IMR-90 (cell line): ENCODE results near the gene IL10. TPM values are rescaled to one million over a fixed set of nuclear protein-coding genes. Genes with fewer than 3 reads are reported as not detected.

Experiments used
- ATAC-seq: fragments of 200-7000 bp; cut with Tn5 transposase; 2 replicates; pipeline ENCODE4 v1.9.1; 2020; ENCODE audit warnings: low read depth, mild to moderate bottlenecking, moderate library complexity
- BruUV-seq: library from RNA; stranded (reverse); fragments of 400-500 nt; replicated peaks from 2 replicates; lab custom pipeline; 2021; lab: Mats Ljungman, UMichigan
- CTCF ChIA-PET: fragments of 300-600 bp; formaldehyde crosslinking; extraction: SDS; loops from one replicate; lab custom pipeline; 2021; ENCODE audit warnings: antibody characterized with exemption; lab: Yijun Ruan, JAX
- POLR2A ChIA-PET: fragments of 300-600 bp; sonication (Branson Sonifier 250); formaldehyde crosslinking; loops from one replicate; lab custom pipeline; 2022; ENCODE audit warnings: antibody characterized with exemption; ENCODE audit not compliant: unreplicated experiment; lab: Charles Lee
- DNase-seq: peaks from one replicate; pipeline ENCODE4 v3.0.0; 2013
- H2AFZ ChIP-seq: replicated peaks from 2 replicates; pipeline ENCODE3; 2013; ENCODE audit warnings: low read length, mild to moderate bottlenecking; ENCODE audit not compliant: poor library complexity
- H2AK5ac ChIP-seq: 2 replicates; pipeline ENCODE4 v1.6.1; 2013; ENCODE audit warnings: low read depth, low read length, inconsistent platforms
- H2AK9ac ChIP-seq: replicated peaks from 2 replicates; pipeline ENCODE3; 2013; ENCODE audit warnings: mild to moderate bottlenecking, low read depth, low read length, moderate library complexity; ENCODE audit not compliant: poor library complexity
- H2BK120ac ChIP-seq: 2 replicates; pipeline ENCODE4 v1.6.1; 2013; ENCODE audit warnings: low read depth, low read length, inconsistent platforms
- H2BK15ac ChIP-seq: 3 replicates; pipeline ENCODE4 v1.6.1; 2013; ENCODE audit warnings: low read depth, low read length, inconsistent platforms
- H2BK20ac ChIP-seq: 2 replicates; pipeline ENCODE4 v1.6.1; 2013; ENCODE audit warnings: low read depth, mild to moderate bottlenecking, inconsistent platforms, low read length, moderate library complexity
- H2BK5ac ChIP-seq: 2 replicates; pipeline ENCODE4 v1.6.1; 2013; ENCODE audit warnings: mild to moderate bottlenecking, low read depth, low read length, inconsistent platforms; ENCODE audit not compliant: poor library complexity, severe bottlenecking
- H3K14ac ChIP-seq: replicated peaks from 2 replicates; pipeline ENCODE4 v1.6.1; 2013; ENCODE audit warnings: low read depth, low read length, inconsistent platforms
- H3K18ac ChIP-seq: 2 replicates; pipeline ENCODE4 v1.6.1; 2013; ENCODE audit warnings: low read depth, low read length, control low read depth
- H3K23ac ChIP-seq: 2 replicates; pipeline ENCODE4 v1.6.1; 2013; ENCODE audit warnings: low read depth, low read length, inconsistent platforms
- H3K27ac ChIP-seq: 2 replicates; pipeline ENCODE4 v1.5.1; 2013; ENCODE audit warnings: mild to moderate bottlenecking, control low read depth, low read length; ENCODE audit not compliant: insufficient read depth
- H3K27me3 ChIP-seq: 2 replicates; pipeline ENCODE4 v1.6.1; 2013; ENCODE audit warnings: low read length; ENCODE audit not compliant: control insufficient read depth, insufficient read depth
- H3K36me3 ChIP-seq: 2 replicates; pipeline ENCODE4 v1.6.1; 2013; ENCODE audit warnings: low read length, mixed read lengths; ENCODE audit not compliant: control insufficient read depth, insufficient read depth
- H3K4ac ChIP-seq: 2 replicates; pipeline ENCODE4 v1.6.1; 2013; ENCODE audit warnings: low read depth, low read length, inconsistent platforms
- H3K4me1 ChIP-seq: 2 replicates; pipeline ENCODE4 v1.6.1; 2013; ENCODE audit warnings: low read length, mixed read lengths; ENCODE audit not compliant: control insufficient read depth, insufficient read depth
- H3K4me2 ChIP-seq: 2 replicates; pipeline ENCODE4 v1.6.1; 2013; ENCODE audit warnings: low read depth, mild to moderate bottlenecking, control low read depth, low read length, moderate library complexity
- H3K4me3 ChIP-seq: 2 replicates; pipeline ENCODE4 v1.5.1; 2013; ENCODE audit warnings: low read depth, mild to moderate bottlenecking, control low read depth, low read length, moderate library complexity; ENCODE audit not compliant: insufficient read depth
- H3K56ac ChIP-seq: 2 replicates; pipeline ENCODE4 v1.6.1; 2013; ENCODE audit warnings: low read length, inconsistent platforms; ENCODE audit not compliant: insufficient read depth; ENCODE audit errors: extremely low read depth
- H3K79me1 ChIP-seq, 2 experiments: 2 replicates each; pipeline ENCODE4 v1.6.1; 2013; ENCODE audit warnings: low read length in 2 of 2, inconsistent platforms in 1 of 2, low read depth in 1 of 2
- H3K9ac ChIP-seq: 2 replicates; pipeline ENCODE4 v1.6.1; 2013; ENCODE audit warnings: low read depth, low read length, control low read depth
- H3K9me1 ChIP-seq: 2 replicates; pipeline ENCODE4 v1.6.1; 2013; ENCODE audit warnings: low read length, inconsistent platforms; ENCODE audit not compliant: insufficient read depth
- H3K9me3 ChIP-seq: 2 replicates; pipeline ENCODE4 v1.6.1; 2013; ENCODE audit warnings: low read length; ENCODE audit not compliant: control insufficient read depth, insufficient read depth
- H4K20me1 ChIP-seq: 2 replicates; pipeline ENCODE4 v1.6.1; 2013; ENCODE audit warnings: low read length, inconsistent platforms; ENCODE audit not compliant: insufficient read depth
- H4K5ac ChIP-seq: 2 replicates; pipeline ENCODE4 v1.6.1; 2013; ENCODE audit warnings: mild to moderate bottlenecking, low read depth, low read length, control low read depth
- H4K8ac ChIP-seq, 2 experiments: 2 replicates each; pipeline ENCODE4 v1.6.1; 2013; ENCODE audit warnings: low read depth in 2 of 2, low read length in 2 of 2, control low read depth in 1 of 2, inconsistent platforms in 1 of 2
- H4K91ac ChIP-seq: 2 replicates; pipeline ENCODE4 v1.6.1; 2013; ENCODE audit warnings: low read depth, low read length, inconsistent platforms; ENCODE audit not compliant: insufficient read depth
- BHLHE40 ChIP-seq: fragments of 150-350 bp; IDR thresholded peaks from 2 replicates; pipeline ENCODE4 v1.6.1; 2016; ENCODE audit warnings: mild to moderate bottlenecking, low read depth, low read length
- CEBPB ChIP-seq: IDR thresholded peaks from 2 replicates; pipeline ENCODE4 v1.6.1; 2012; ENCODE audit warnings: low read depth, low read length, improper control_type of control experiment
- CHD1 ChIP-seq: IDR thresholded peaks from 2 replicates; pipeline ENCODE4 v1.6.1; 2012; ENCODE audit warnings: low read depth, low read length, improper control_type of control experiment
- FOS ChIP-seq: fragments of 150-350 bp; IDR thresholded peaks from 2 replicates; pipeline ENCODE4 v1.6.1; 2016; ENCODE audit warnings: low read depth, low read length
- MAZ ChIP-seq: IDR thresholded peaks from 2 replicates; pipeline ENCODE4 v1.6.1; 2012; ENCODE audit warnings: low read depth, mild to moderate bottlenecking, low read length, improper control_type of control experiment, moderate library complexity, borderline replicate concordance
- MXI1 ChIP-seq: IDR thresholded peaks from 2 replicates; pipeline ENCODE4 v1.6.1; 2012; ENCODE audit warnings: low read depth, mild to moderate bottlenecking, low read length, moderate library complexity, borderline replicate concordance
- NFE2L2 ChIP-seq: fragments of 150-350 bp; IDR thresholded peaks from 2 replicates; pipeline ENCODE4 v1.6.1; 2016; ENCODE audit warnings: low read depth, mild to moderate bottlenecking, low read length
- POLR2A ChIP-seq: IDR thresholded peaks from 2 replicates; pipeline ENCODE4 v1.6.1; 2012; ENCODE audit warnings: mild to moderate bottlenecking, low read depth, low read length
- RAD21 ChIP-seq: IDR thresholded peaks from 2 replicates; pipeline ENCODE4 v1.6.1; 2012; ENCODE audit warnings: low read length, improper control_type of control experiment
- RCOR1 ChIP-seq: IDR thresholded peaks from 2 replicates; pipeline ENCODE4 v1.6.1; 2012; ENCODE audit warnings: mild to moderate bottlenecking, low read length, improper control_type of control experiment; ENCODE audit not compliant: insufficient replicate concordance
- RFX5 ChIP-seq: IDR thresholded peaks from 2 replicates; pipeline ENCODE4 v1.8.0; 2012; ENCODE audit warnings: low read depth, mild to moderate bottlenecking, low read length, moderate library complexity
- SMC3 ChIP-seq: fragments of 150-350 bp; IDR thresholded peaks from 2 replicates; pipeline ENCODE4 v1.6.1; 2016; ENCODE audit warnings: low read depth, mild to moderate bottlenecking, antibody characterized with exemption, low read length, moderate library complexity
- USF2 ChIP-seq: fragments of 150-350 bp; IDR thresholded peaks from 2 replicates; pipeline ENCODE4 v1.6.1; 2017; ENCODE audit warnings: mild to moderate bottlenecking, antibody characterized with exemption, low read length, low read depth
- WGBS, 2 experiments: methylation state at CpG; one replicate each; pipeline versions ENCODE4 v1.1.5 to v1.1.7; 2013; ENCODE audit warnings: missing lambda C conversion rate in 2 of 2; ENCODE audit not compliant: insufficient read length in 1 of 2; ENCODE audit errors: extremely low coverage in 2 of 2; 5-methylcytosine and 5-hydroxymethylcytosine counted together
- dilution Hi-C: fragments of 300-500 bp; cut with HindIII; formaldehyde crosslinking; loops from one replicate; pipeline ENCODE4 v1.14.3; 2018; ENCODE audit warnings: low sequenced_read_pairs; ENCODE audit not compliant: unreplicated experiment
- in situ Hi-C: fragments of 300-500 bp; cut with MboI; formaldehyde crosslinking; loops from 3 replicates; pipeline ENCODE4 v1.14.3; 2019; ENCODE audit warnings: low sequenced_read_pairs, inconsistent platforms, mixed read lengths
- intact Hi-C: fragments of 100-400 bp; cut with micrococcal nuclease; formaldehyde crosslinking; loops from 2 replicates; pipeline ENCODE4 v1.10.0; 2022
- polyA plus RNA-seq, 3 experiments: library from polyadenylated mRNA; depleted of rRNA; stranded (reverse); fragments of >200 nt; gene quantifications; 2 replicates each; pipeline ENCODE4 v1.2.3, GENCODE V29; 2012; ENCODE audit warnings: low replicate concordance in 1 of 3
- total RNA-seq: library from RNA; depleted of rRNA; stranded (reverse); fragments of >200 nt; gene quantifications from 2 replicates; pipeline ENCODE4 v1.2.3, GENCODE V29; 2012
- TF ChIP-seq, protein P1 (sequence below): fragments of 150-350 bp; IDR thresholded peaks from 2 replicates; pipeline ENCODE4 v1.6.1; 2016; ENCODE audit warnings: low read depth, mild to moderate bottlenecking, low read length, moderate library complexity, borderline replicate concordance
- TF ChIP-seq, protein P2 (sequence below): conservative IDR thresholded peaks from 2 replicates; pipeline ENCODE4 v1.5.1; 2012; ENCODE audit warnings: mild to moderate bottlenecking, low read depth, low read length, improper control_type of control experiment

IL10 gene
- total and polyA plus RNA-seq, 2 of the 4 experiments (the other 2 are of a cell fraction): not detected

GRCh38 chr1:206776229-206776628 lies 3.9 kb upstream of the IL10 start:
- WGBS, 2 experiments: no CpG with 5 or more reads among the region's 4 CpGs
- Histone ChIP-seq H2BK5ac (no peak overlapping the region), H3K4me2 (no peak overlapping the region), H3K27ac (no peak overlapping the region), H4K5ac (no peak overlapping the region), H3K4ac (no peak overlapping the region), H3K4me1 (no peaks in the 10 kb centered on the region), H2BK15ac (no peak overlapping the region), H2AFZ (no peak overlapping the region), H3K9me1 (no peaks in the 10 kb centered on the region), H3K9me3 (no peaks in the 10 kb centered on the region), H4K91ac (no peak overlapping the region), H3K56ac (no peak overlapping the region), H3K4me3 (no peak overlapping the region), H3K79me1 (no peaks in the 10 kb centered on the region), H2AK5ac (no peak overlapping the region), H3K9ac (no peak overlapping the region), H4K8ac (no peak overlapping the region), H2AK9ac (no peak overlapping the region), H3K14ac (no peak overlapping the region), H2BK120ac (no peak overlapping the region), H3K27me3 (peaks cover 21% of the 10 kb centered on the region), H3K36me3 (no peaks in the 10 kb centered on the region), H3K23ac (no peak overlapping the region), H4K20me1 (no peaks in the 10 kb centered on the region), H3K18ac (no peak overlapping the region), H2BK20ac (no peak overlapping the region)
- TF ChIP-seq MAZ (no peak), CEBPB (no peak), RCOR1 (no peak), MXI1 (no peak), SMC3 (no peak), RAD21 (no peak), FOS (no peak), POLR2A (no peak), NFE2L2 (no peak), CHD1 (no peak), RFX5 (no peak), USF2 (no peak), BHLHE40 (no peak)
- TF ChIP-seq, protein P1, sequence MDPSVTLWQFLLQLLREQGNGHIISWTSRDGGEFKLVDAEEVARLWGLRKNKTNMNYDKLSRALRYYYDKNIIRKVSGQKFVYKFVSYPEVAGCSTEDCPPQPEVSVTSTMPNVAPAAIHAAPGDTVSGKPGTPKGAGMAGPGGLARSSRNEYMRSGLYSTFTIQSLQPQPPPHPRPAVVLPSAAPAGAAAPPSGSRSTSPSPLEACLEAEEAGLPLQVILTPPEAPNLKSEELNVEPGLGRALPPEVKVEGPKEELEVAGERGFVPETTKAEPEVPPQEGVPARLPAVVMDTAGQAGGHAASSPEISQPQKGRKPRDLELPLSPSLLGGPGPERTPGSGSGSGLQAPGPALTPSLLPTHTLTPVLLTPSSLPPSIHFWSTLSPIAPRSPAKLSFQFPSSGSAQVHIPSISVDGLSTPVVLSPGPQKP: no peak
- TF ChIP-seq, protein P2, sequence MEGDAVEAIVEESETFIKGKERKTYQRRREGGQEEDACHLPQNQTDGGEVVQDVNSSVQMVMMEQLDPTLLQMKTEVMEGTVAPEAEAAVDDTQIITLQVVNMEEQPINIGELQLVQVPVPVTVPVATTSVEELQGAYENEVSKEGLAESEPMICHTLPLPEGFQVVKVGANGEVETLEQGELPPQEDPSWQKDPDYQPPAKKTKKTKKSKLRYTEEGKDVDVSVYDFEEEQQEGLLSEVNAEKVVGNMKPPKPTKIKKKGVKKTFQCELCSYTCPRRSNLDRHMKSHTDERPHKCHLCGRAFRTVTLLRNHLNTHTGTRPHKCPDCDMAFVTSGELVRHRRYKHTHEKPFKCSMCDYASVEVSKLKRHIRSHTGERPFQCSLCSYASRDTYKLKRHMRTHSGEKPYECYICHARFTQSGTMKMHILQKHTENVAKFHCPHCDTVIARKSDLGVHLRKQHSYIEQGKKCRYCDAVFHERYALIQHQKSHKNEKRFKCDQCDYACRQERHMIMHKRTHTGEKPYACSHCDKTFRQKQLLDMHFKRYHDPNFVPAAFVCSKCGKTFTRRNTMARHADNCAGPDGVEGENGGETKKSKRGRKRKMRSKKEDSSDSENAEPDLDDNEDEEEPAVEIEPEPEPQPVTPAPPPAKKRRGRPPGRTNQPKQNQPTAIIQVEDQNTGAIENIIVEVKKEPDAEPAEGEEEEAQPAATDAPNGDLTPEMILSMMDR: no peak
- dilution Hi-C loops (no loop called here), in situ Hi-C loops (no loop called here), intact Hi-C loops (no loop called here)
- CTCF ChIA-PET: interaction anchor here (1.5 kb wide), 1 partner anchor 10 kb away, joined by 6 read pairs; no protein-coding TSS in a partner anchor
- ATAC-seq (no peak), DNase-seq (no peak)
- no TSS peak for BruUV-seq
- POLR2A ChIA-PET: no interaction called here
